K562 treated with DMSO at 1 percent for 48 hours (cell line): ENCODE results near the gene LUC7L3. TPM values are rescaled to one million over a fixed set of nuclear protein-coding genes. Genes with fewer than 3 reads are reported as not detected.

Source experiments
- total RNA-seq: library from RNA; unstranded; fragments of 300-600 nt; gene quantifications from 2 replicates; pipeline ENCODE4 v1.2.3, GENCODE V29; 2022; ENCODE audit warnings: low replicate concordance; ENCODE audit errors: extremely low read depth

LUC7L3 gene, protein sequence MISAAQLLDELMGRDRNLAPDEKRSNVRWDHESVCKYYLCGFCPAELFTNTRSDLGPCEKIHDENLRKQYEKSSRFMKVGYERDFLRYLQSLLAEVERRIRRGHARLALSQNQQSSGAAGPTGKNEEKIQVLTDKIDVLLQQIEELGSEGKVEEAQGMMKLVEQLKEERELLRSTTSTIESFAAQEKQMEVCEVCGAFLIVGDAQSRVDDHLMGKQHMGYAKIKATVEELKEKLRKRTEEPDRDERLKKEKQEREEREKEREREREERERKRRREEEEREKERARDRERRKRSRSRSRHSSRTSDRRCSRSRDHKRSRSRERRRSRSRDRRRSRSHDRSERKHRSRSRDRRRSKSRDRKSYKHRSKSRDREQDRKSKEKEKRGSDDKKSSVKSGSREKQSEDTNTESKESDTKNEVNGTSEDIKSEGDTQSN
- total RNA-seq: not detected in 2 replicates

DNA sequence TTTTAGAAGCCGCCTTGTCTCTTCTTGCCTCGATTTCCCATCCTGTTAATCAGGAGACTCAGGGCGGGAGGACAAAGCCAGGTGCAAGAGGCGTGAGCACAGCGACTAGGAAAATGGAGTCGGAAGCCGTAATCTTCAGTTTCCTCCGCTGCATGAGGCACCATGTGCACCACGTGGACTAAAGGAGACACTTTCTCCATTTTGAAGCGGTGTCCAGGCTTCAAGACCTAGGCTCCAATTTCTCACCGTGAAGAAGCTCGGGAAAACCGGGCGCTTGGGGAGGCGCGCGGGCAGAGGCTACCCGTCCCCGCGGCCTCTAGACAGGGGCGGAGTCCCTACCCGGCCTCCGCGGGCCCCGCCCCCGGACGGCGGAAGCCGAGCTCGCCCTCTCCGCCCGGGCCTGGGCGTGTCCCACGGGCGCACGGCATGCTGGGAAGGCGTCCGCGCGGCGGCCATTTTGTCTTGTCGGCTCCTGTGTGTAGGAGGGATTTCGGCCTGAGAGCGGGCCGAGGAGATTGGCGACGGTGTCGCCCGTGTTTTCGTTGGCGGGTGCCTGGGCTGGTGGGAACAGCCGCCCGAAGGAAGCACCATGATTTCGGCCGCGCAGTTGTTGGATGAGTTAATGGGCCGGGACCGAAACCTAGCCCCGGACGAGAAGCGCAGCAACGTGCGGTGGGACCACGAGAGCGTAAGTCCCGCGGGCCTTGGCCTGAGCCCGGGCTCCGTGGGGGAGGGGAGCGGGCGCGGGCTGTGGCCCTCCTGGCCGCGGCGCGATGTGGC is at the start of gene LUC7L3:
TSS of gene LUC7L3 (plus strand) at position 460 of the 780 bp plus-strand sequence. CDS start at position 590, 130 bp downstream.

DNA sequence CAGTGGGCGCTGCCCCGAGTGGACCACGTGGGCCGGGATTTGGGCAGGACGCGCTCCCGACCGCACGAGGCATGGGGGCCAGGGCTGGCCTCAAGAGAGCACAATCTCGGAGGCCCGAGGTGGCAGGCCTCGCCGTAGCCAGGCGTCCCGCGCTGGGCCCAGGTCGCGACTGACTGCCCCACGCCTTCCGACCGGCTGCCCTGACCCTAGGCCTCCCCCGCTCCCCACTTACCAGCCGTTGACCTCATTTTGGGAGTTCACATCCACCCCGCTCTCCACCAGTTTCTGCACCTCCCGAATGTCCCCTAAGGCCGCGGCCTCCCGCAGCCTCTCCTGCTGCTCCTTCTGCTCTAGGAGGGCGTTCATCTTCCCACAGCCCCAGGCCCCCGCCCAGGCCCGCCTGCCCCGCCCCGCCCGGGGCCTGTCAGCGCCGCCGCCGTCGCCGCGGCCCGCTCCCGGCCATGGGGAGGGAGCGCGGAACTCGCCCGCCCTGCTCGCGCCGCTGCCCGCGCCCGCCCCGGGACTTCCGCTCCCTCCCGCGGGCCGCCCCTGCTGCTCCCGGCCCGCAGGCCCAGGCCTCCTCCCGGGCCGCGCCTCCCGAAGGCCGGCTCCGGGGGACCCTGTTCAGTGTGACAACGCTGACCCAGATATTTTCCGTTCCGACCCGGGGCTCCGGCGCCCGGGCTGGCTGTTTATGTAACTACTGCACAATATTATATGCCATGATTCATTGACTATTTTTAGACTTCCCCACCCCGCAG is 11.9 kb upstream of the LUC7L3 start, which contains the start of gene ANKRD40:
TSS of gene ANKRD40 (minus strand) at position 626 of the 761 bp plus-strand sequence. CDS start at position 366, 260 bp downstream.

DNA sequence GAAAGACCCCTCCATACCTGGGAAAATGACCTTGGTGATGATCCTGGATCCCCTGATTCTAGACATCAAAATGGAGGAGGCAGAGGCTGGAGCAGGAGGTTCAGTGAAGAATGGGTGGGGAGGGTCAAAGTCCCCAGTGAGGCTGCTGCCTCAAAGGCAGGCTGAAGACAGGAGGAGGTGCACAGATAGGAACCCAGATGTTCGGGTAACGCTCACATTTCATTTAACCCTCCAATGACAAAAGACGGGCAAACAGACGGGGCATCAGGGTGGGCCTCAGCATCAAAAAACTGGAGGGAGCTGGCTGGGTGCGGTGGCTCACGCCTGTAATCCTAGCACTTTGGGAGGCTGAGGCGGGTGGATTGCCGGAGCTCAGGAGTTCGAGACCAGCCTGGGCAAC is 48.0 kb downstream of the LUC7L3 start, which contains the start of gene ANKRD40CL:
TSS of gene ANKRD40CL (minus strand) at position 73 of the 400 bp plus-strand sequence. CDS start 605 bp downstream, outside the sequence.

Other genes starting within 250 kb of the LUC7L3 start
- not detected in 2 replicates for gene RSAD1, start 240.7 kb upstream of the LUC7L3 start, total RNA-seq
- gene MYCBPAP, start 211.2 kb upstream of the LUC7L3 start, total RNA-seq: not detected in 2 replicates
- gene EPN3, start 186.9 kb upstream of the LUC7L3 start, total RNA-seq: not detected in 2 replicates
- not detected in 2 replicates for gene SPATA20, start 172.4 kb upstream of the LUC7L3 start, total RNA-seq
- gene CACNA1G, start 158.9 kb upstream of the LUC7L3 start, total RNA-seq: not detected in 2 replicates
- gene ABCC3, start 84.7 kb upstream of the LUC7L3 start, total RNA-seq: not detected in 2 replicates
- gene ANKRD40, start 11.7 kb upstream of the LUC7L3 start, total RNA-seq: not detected in 2 replicates
- gene ANKRD40CL, start 47.9 kb downstream of the LUC7L3 start, total RNA-seq: not detected in 2 replicates
- gene WFIKKN2, start 116.0 kb downstream of the LUC7L3 start, total RNA-seq: not detected in 2 replicates
- not detected in 2 replicates for gene TOB1, start 146.8 kb downstream of the LUC7L3 start, total RNA-seq